ENCODE data around the gene INTS6. TPM values are rescaled to one million over a fixed set of nuclear protein-coding genes. Genes with fewer than 3 reads are reported as not detected.

INTS6 gene
- total RNA-seq, 1 experiment from 2014 or later = 45.5 TPM

- H3K9me3 ChIP-seq (ENCODE audit: insufficient read depth, low read depth) = no peaks in the 10 kb centered on the region
- peaks cover 23% of the 10 kb centered on the region; the same call in 1 of the 2 replicates for H3F3A ChIP-seq (ENCODE audit: insufficient read depth, low read depth)
- no peak for TF ChIP-seq EZH2 (IDR thresholded peaks at IDR 0.05; ENCODE audit: low read depth)
- TF ChIP-seq, protein P1, sequence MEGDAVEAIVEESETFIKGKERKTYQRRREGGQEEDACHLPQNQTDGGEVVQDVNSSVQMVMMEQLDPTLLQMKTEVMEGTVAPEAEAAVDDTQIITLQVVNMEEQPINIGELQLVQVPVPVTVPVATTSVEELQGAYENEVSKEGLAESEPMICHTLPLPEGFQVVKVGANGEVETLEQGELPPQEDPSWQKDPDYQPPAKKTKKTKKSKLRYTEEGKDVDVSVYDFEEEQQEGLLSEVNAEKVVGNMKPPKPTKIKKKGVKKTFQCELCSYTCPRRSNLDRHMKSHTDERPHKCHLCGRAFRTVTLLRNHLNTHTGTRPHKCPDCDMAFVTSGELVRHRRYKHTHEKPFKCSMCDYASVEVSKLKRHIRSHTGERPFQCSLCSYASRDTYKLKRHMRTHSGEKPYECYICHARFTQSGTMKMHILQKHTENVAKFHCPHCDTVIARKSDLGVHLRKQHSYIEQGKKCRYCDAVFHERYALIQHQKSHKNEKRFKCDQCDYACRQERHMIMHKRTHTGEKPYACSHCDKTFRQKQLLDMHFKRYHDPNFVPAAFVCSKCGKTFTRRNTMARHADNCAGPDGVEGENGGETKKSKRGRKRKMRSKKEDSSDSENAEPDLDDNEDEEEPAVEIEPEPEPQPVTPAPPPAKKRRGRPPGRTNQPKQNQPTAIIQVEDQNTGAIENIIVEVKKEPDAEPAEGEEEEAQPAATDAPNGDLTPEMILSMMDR (conservative IDR thresholded peaks at IDR 0.05) = no peak
- no TSS peak for BruUV-seq (replicated peaks)
- H3K27ac ChIP-seq = no peak overlapping the region
- no peaks in the 10 kb centered on the region for H4K20me1 ChIP-seq (ENCODE audit: insufficient read depth)
- no peaks in the 10 kb centered on the region for H3K27me3 ChIP-seq (ENCODE audit: insufficient read depth, low read depth)
- DNase-seq = no peak
- peaks cover 17% of the 10 kb centered on the region; the same call in 1 of the 2 replicates for H3K4me1 ChIP-seq (replicated peaks; ENCODE audit: insufficient read depth)
- ChIA-PET CTCF (no interaction called here), POLR2A (ENCODE audit: unreplicated experiment) (interaction anchor here (0.7 kb wide), 1 partner anchor 44 kb away, joined by 4 read pairs; no protein-coding TSS in a partner anchor)
- no peak overlapping the region for H3K4me2 ChIP-seq
- no peak overlapping the region; the same call in 1 of the 2 replicates for H3K4me3 ChIP-seq
- intact Hi-C loops (cut with micrococcal nuclease; ENCODE audit: unreplicated experiment) = no loop called here
- no peak overlapping the region for H2AFZ ChIP-seq
- H3K36me3 ChIP-seq (ENCODE audit: low read depth) = peaks cover 7% of the 10 kb centered on the region
- H3K79me2 ChIP-seq (ENCODE audit: low read depth) = peaks cover 14% of the 10 kb centered on the region
- H3K9me2 ChIP-seq (ENCODE audit: insufficient read depth) = no peaks in the 10 kb centered on the region; the same call in 1 of the 2 replicates
These were observed 2.7 kb upstream of the INTS6 start for GRCh38 chr13:51455532-51455931.

DNA sequence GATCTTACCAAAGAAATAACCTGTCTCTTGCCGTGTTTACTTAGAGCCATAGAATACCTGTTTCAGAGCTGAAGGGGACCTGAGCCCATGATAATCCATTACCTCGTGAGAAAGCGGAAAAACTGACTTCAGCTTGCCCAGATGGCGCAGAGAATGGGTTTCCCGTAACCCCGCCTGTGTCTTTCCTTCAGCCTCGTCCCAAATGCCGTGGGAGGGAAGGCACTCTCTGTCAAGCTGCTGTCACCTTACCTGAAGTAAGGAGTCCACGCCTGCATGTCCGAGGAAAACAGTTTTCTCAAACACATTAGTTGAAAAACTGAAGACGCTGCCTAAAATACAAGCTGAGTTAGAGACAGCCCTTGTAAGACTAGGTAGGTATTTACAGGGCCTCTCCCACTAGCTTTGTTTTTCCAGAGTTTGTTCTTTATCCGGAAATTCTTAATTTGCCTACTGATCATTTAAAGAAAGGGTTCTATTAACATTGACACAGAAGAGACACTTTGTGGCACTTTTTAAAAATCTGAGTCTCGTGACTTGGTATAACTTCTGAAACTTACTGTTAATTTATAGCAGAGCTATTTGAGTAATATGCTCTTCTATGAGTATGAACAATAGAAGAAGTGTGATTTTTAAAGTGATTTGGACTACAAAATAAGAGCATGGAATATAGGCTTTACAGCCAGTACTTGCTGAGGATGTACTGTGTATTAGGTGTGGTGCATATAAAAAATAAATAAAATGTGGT, 1.3 kb upstream of the INTS6 start:
- Histone ChIP-seq H3K4me2 (peak overlapping the region; percentile 94), H4K20me1 (ENCODE audit: insufficient read depth) (no peaks in the 10 kb centered on the region), H2AFZ (peak overlapping the region; percentile 83), H3K27ac (peak overlapping the region; percentile 86), H3K4me3 (peak overlapping the region; percentile 93), H3K36me3 (ENCODE audit: low read depth) (peaks cover 21% of the 10 kb centered on the region), H3K9me2 (ENCODE audit: insufficient read depth) (no peaks in the 10 kb centered on the region; the same call in 1 of the 2 replicates), H3K27me3 (ENCODE audit: insufficient read depth, low read depth) (no peaks in the 10 kb centered on the region), H3K9me3 (ENCODE audit: insufficient read depth, low read depth) (no peaks in the 10 kb centered on the region), H3F3A (ENCODE audit: insufficient read depth, low read depth) (peaks cover 28% of the 10 kb centered on the region; the same call in 1 of the 2 replicates), H3K79me2 (ENCODE audit: low read depth) (peaks cover 15% of the 10 kb centered on the region), H3K4me1 (replicated peaks; ENCODE audit: insufficient read depth) (peaks cover 18% of the 10 kb centered on the region; the same call in 1 of the 2 replicates)
- TSS peak; percentile 77 for BruUV-seq (replicated peaks)
- TF ChIP-seq, protein P1 (conservative IDR thresholded peaks at IDR 0.05) = no peak
- no peak for TF ChIP-seq EZH2 (IDR thresholded peaks at IDR 0.05; ENCODE audit: low read depth)
- intact Hi-C loops (cut with micrococcal nuclease; ENCODE audit: unreplicated experiment) = loop anchor here (1.0 to 5.0 kb wide), 5 partner anchors 68 to 349 kb away; partner anchors contain the start of gene WDFY2
- POLR2A ChIA-PET (ENCODE audit: unreplicated experiment) = interaction anchor here (0.6 to 1.8 kb wide), 3 partner anchors 132 to 560 kb away, joined by 3 to 14 read pairs (median 4); no protein-coding TSS in a partner anchor
- DNase-seq = peak; percentile 12 to 40
- CTCF ChIA-PET = interaction anchor here (0.6 to 1.4 kb wide), 2 partner anchors 344 to 1001 kb away, joined by 4 to 5 read pairs; partner anchors contain the start of gene CKAP2

DNA sequence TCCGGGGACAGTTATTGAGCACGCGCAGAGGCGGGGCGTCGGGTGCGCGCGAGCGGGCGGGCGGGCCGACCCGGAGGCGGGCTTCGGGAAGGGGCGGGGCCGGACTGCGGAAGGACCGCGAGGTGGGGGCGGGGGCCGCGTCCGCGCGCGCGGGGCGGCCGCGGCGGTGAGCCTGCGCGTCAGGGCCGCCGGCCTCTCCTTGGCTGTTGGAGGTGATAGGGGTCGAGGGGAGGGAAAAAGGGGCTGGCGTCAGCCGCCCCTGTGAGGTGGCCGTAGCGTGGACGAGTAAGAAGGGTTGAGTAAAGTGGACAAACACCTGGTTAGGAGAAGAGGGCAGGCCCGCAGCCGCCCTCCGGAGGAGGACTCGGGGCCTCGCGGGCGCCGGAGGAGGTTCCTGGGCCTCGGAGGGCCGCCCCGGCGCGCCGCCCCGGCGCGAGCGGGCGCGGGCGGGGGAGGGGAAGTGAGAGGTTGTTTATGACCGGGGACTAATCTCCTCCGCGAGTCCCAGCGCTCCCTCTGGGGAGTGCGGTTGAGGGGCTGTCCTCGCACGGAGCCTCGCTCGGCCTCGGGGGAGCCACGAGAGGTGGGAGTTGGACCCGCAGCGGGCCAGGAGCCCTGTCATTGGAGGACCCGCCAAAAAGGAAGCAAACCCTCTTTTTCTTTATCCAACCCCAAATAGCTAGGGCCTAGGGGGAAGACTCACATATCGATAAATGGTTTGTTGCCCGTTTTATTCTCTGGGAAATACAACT, 547 bp upstream of the INTS6 start:
- ChIA-PET CTCF (interaction anchor here (0.6 to 1.4 kb wide), 6 partner anchors 10 to 344 kb away, joined by 3 to 8 read pairs (median 4); no protein-coding TSS in a partner anchor), POLR2A (ENCODE audit: unreplicated experiment) (interaction anchor here (0.5 to 1.8 kb wide), 27 partner anchors 8 to 561 kb away, joined by 3 to 20 read pairs (median 6); no protein-coding TSS in a partner anchor)
- peaks cover 24% of the 10 kb centered on the region for H3K36me3 ChIP-seq (ENCODE audit: low read depth)
- H2AFZ ChIP-seq = peak overlapping the region; percentile 83
- no peaks in the 10 kb centered on the region; the same call in 1 of the 2 replicates for H3K9me2 ChIP-seq (ENCODE audit: insufficient read depth)
- H3K79me2 ChIP-seq (ENCODE audit: low read depth) = peaks cover 15% of the 10 kb centered on the region
- no peaks in the 10 kb centered on the region for H4K20me1 ChIP-seq (ENCODE audit: insufficient read depth)
- H3K9me3 ChIP-seq (ENCODE audit: insufficient read depth, low read depth) = no peaks in the 10 kb centered on the region
- peak in 1 of 2 experiments; percentile 85 for DNase-seq
- H3K4me1 ChIP-seq (replicated peaks; ENCODE audit: insufficient read depth) = peaks cover 18% of the 10 kb centered on the region; the same call in 1 of the 2 replicates
- no TSS peak for BruUV-seq (replicated peaks)
- peak overlapping the region; percentile 86 for H3K27ac ChIP-seq
- no peaks in the 10 kb centered on the region for H3K27me3 ChIP-seq (ENCODE audit: insufficient read depth, low read depth)
- H3K4me2 ChIP-seq = peak overlapping the region; percentile 94
- TF ChIP-seq, protein P1 (conservative IDR thresholded peaks at IDR 0.05) = no peak
- no peak for TF ChIP-seq EZH2 (IDR thresholded peaks at IDR 0.05; ENCODE audit: low read depth)
- peak overlapping the region; percentile 93 for H3K4me3 ChIP-seq
- intact Hi-C loops (cut with micrococcal nuclease; ENCODE audit: unreplicated experiment) = loop anchor here (1.0 to 5.0 kb wide), 5 partner anchors 69 to 350 kb away; partner anchors contain the start of gene WDFY2
- H3F3A ChIP-seq (ENCODE audit: insufficient read depth, low read depth) = peaks cover 28% of the 10 kb centered on the region; the same call in 1 of the 2 replicates
